HepG2 (cell line): ENCODE results near the gene AMOTL1. TPM values are rescaled to one million over a fixed set of nuclear protein-coding genes. Genes with fewer than 3 reads are reported as not detected.

Source experiments
- ATAC-seq: fragments of 200-7000 bp; cut with Tn5 transposase; 3 replicates; pipeline ENCODE4 v1.9.1; 2020; ENCODE audit warnings: mild to moderate bottlenecking, moderate library complexity
- BruUV-seq: library from RNA; stranded (reverse); fragments of 400-500 nt; replicated peaks from 2 replicates; lab custom pipeline; 2021; lab: Mats Ljungman, UMichigan
- CTCF ChIA-PET: fragments of 300-600 bp; formaldehyde crosslinking; extraction: SDS; loops from one replicate; lab custom pipeline; 2021; ENCODE audit warnings: low total read pairs, inconsistent platforms, low intra/inter-chr PET ratio; lab: Yijun Ruan, JAX
- POLR2A ChIA-PET: fragments of 350-600 bp; sonication (Branson Sonifier 250); formaldehyde crosslinking; loops from one replicate; lab custom pipeline; 2020; ENCODE audit warnings: antibody characterized with exemption, inconsistent platforms; lab: Yijun Ruan, JAX
- DNase-seq: peaks from one replicate; pipeline ENCODE4 v3.0.0-alpha.2; 2015; ENCODE audit warnings: low spot score
- FAIRE-seq: peaks from 3 replicates; lab custom pipeline; 2011; peaks lifted over from hg19 to GRCh38; lab: Jason Lieb, UNC
- H2AFZ ChIP-seq: one replicate; pipeline ENCODE4 v1.6.1; 2011; ENCODE audit warnings: low read length, inconsistent platforms
- H3K27ac ChIP-seq: fragments of 300-600 bp; 3 replicates; pipeline ENCODE4 v1.8.0; 2011; ENCODE audit warnings: mixed run types, mild to moderate bottlenecking, mixed read lengths, low read length, inconsistent platforms; ENCODE audit not compliant: insufficient read depth; ENCODE audit errors: extremely low read length
- H3K27me3 ChIP-seq, 2 experiments: fragments of 200-600 bp in 1 of 2; 2 replicates in 1 of 2; 3 replicates in 1 of 2; pipeline versions ENCODE4 v1.6.0 to v1.8.0; 2011; ENCODE audit warnings: low read length in 2 of 2, mild to moderate bottlenecking in 2 of 2, moderate library complexity in 2 of 2, inconsistent platforms in 1 of 2; ENCODE audit not compliant: insufficient read depth in 2 of 2, control insufficient read depth in 1 of 2
- H3K36me3 ChIP-seq, 2 experiments: fragments of 200-600 bp in 1 of 2; replicated peaks in 1 of 2; 2 replicates in 1 of 2; 3 replicates in 1 of 2; pipeline versions ENCODE4 v1.5.1 to v1.8.0; 2011; ENCODE audit warnings: low read length in 2 of 2, inconsistent platforms in 1 of 2; ENCODE audit not compliant: insufficient read depth in 2 of 2, control insufficient read depth in 1 of 2
- H3K4me1 ChIP-seq: 2 replicates; pipeline ENCODE4 v1.5.1; 2012; ENCODE audit warnings: low read length, inconsistent platforms; ENCODE audit not compliant: insufficient read depth
- H3K4me2 ChIP-seq: 2 replicates; pipeline ENCODE4 v1.6.0; 2011; ENCODE audit warnings: low read depth, low read length, inconsistent platforms
- H3K4me3 ChIP-seq, 3 experiments: fragments of 200-600 bp in 1 of 3; sonication (generic), shearing (Covaris generic) in 1 of 3; replicated peaks in 1 of 3; 2 replicates each; pipeline ENCODE4 v1.5.1; 2011 to 2016; ENCODE audit warnings: low read length in 3 of 3, inconsistent platforms in 2 of 3, low read depth in 2 of 3, mild to moderate bottlenecking in 2 of 3, control low read depth in 1 of 3, mixed read lengths in 1 of 3; ENCODE audit not compliant: insufficient read depth in 1 of 3
- H3K79me2 ChIP-seq: one replicate; pipeline ENCODE4 v1.6.1; 2011; ENCODE audit warnings: low read length, inconsistent platforms; ENCODE audit not compliant: insufficient read depth
- H3K9ac ChIP-seq: 2 replicates; pipeline ENCODE4 v1.6.0; 2011; ENCODE audit warnings: mild to moderate bottlenecking, low read depth, low read length, inconsistent platforms; ENCODE audit not compliant: insufficient read depth
- H3K9me3 ChIP-seq: 2 replicates; pipeline ENCODE4 v1.5.1; 2012; ENCODE audit warnings: mild to moderate bottlenecking, low read length
- H4K20me1 ChIP-seq: 2 replicates; pipeline ENCODE4 v1.6.0; 2011; ENCODE audit warnings: inconsistent platforms, mild to moderate bottlenecking, low read length, moderate library complexity; ENCODE audit not compliant: insufficient read depth
- CENPBD1 ChIP-seq: sonication (generic); formaldehyde crosslinking; IDR thresholded peaks from 2 replicates; pipeline ENCODE4 v1.8.0; 2022; ENCODE audit warnings: missing genetic modification reagents, low read depth, mild to moderate bottlenecking, borderline replicate concordance
- DDIT3 ChIP-seq: sonication (generic); formaldehyde crosslinking; IDR thresholded peaks from 2 replicates; pipeline ENCODE4 v1.4.0; 2020; ENCODE audit warnings: mild to moderate bottlenecking, missing genetic modification reagents
- FOXA1 ChIP-seq, 2 experiments: fragments of 450-650 bp in 1 of 2; sonication (generic) in 1 of 2; formaldehyde crosslinking in 1 of 2; IDR thresholded peaks; 2 replicates each; pipeline versions ENCODE4 v1.4.0 to v1.6.1; 2016 to 2020; ENCODE audit warnings: missing genetic modification reagents in 1 of 2
- NCOA5 ChIP-seq: sonication (generic); formaldehyde crosslinking; IDR thresholded peaks from 2 replicates; pipeline ENCODE4 v1.4.0; 2020; ENCODE audit warnings: missing genetic modification reagents
- PAF1 ChIP-seq: IDR thresholded peaks from 2 replicates; pipeline ENCODE4 v1.6.1; 2016; ENCODE audit warnings: missing genetic modification reagents, missing compliant biosample characterization
- PAX8 ChIP-seq: sonication (generic); formaldehyde crosslinking; IDR thresholded peaks from 2 replicates; pipeline ENCODE4 v1.8.0; 2022; ENCODE audit warnings: mild to moderate bottlenecking, missing genetic modification reagents, borderline replicate concordance
- PLSCR1 ChIP-seq: sonication (generic); formaldehyde crosslinking; IDR thresholded peaks from 2 replicates; pipeline ENCODE4 v1.5.0; 2020; ENCODE audit warnings: missing genetic modification reagents, mild to moderate bottlenecking, borderline replicate concordance
- SMAD3 ChIP-seq: sonication (generic); formaldehyde crosslinking; IDR thresholded peaks from 2 replicates; pipeline ENCODE4 v1.4.0; 2020; ENCODE audit warnings: missing genetic modification reagents
- WIZ ChIP-seq: sonication (generic); formaldehyde crosslinking; IDR thresholded peaks from 2 replicates; pipeline ENCODE4 v1.5.1; 2020; ENCODE audit warnings: mild to moderate bottlenecking, missing genetic modification reagents
- ZBTB38 ChIP-seq: sonication (generic); formaldehyde crosslinking; IDR thresholded peaks from 2 replicates; pipeline ENCODE4 v1.5.1; 2020; ENCODE audit warnings: mild to moderate bottlenecking, missing genetic modification reagents
- ZBTB7B ChIP-seq: sonication (generic); formaldehyde crosslinking; IDR thresholded peaks from 2 replicates; pipeline ENCODE4 v1.4.0; 2020; ENCODE audit warnings: missing genetic modification reagents
- ZFP82 ChIP-seq: sonication (generic); formaldehyde crosslinking; IDR thresholded peaks from 2 replicates; pipeline ENCODE4 v1.5.1; 2020; ENCODE audit warnings: mild to moderate bottlenecking, missing genetic modification reagents, borderline replicate concordance
- ZNF484 ChIP-seq: sonication (generic); formaldehyde crosslinking; IDR thresholded peaks from 2 replicates; pipeline ENCODE4 v1.5.1; 2020; ENCODE audit warnings: mild to moderate bottlenecking, low read depth, missing genetic modification reagents, borderline replicate concordance
- ZNF75D ChIP-seq: sonication (generic); formaldehyde crosslinking; IDR thresholded peaks from 2 replicates; pipeline ENCODE4 v1.8.1; 2023; ENCODE audit warnings: missing genetic modification reagents, mild to moderate bottlenecking, borderline replicate concordance
- ZNF792 ChIP-seq: IDR thresholded peaks from 2 replicates; pipeline ENCODE4 v1.6.1; 2016
- ZNF83 ChIP-seq: sonication (generic); formaldehyde crosslinking; IDR thresholded peaks from 2 replicates; pipeline ENCODE4 v1.4.0; 2020; ENCODE audit warnings: missing genetic modification reagents, mild to moderate bottlenecking, borderline replicate concordance
- ZSCAN21 ChIP-seq: sonication (generic); formaldehyde crosslinking; IDR thresholded peaks from 2 replicates; pipeline ENCODE4 v1.8.0; 2022; ENCODE audit warnings: mild to moderate bottlenecking, missing genetic modification reagents, moderate library complexity, borderline replicate concordance
- WGBS: methylation state at CpG from one replicate; pipeline ENCODE4 v1.1.6; 2017; ENCODE audit warnings: low lambda C conversion rate; 5-methylcytosine and 5-hydroxymethylcytosine counted together
- in situ Hi-C: cut with HindIII; loops from 2 replicates; pipeline ENCODE4 v1.10.0; 2017; ENCODE audit warnings: low pct_unique_long_range_greater_than_20kb; ENCODE audit not compliant: extremely low pct_ligation_motif_present
- intact Hi-C: fragments of 100-400 bp; cut with micrococcal nuclease; formaldehyde crosslinking; loops from one replicate; pipeline ENCODE4 v1.10.0; 2022; ENCODE audit not compliant: unreplicated experiment
- polyA plus RNA-seq, 8 experiments: library from polyadenylated mRNA; depleted of rRNA in 3 of 8; stranded (reverse) in 7 of 8; unstranded in 1 of 8; fragments of >200 nt; fragmentation: Illumina TruSeq in 4 of 8; extraction: Trizol in 4 of 8; gene quantifications; 2 replicates each; pipeline versions ENCODE4 v1.2.1 to v1.2.3, GENCODE V29; 2011 to 2016; ENCODE audit warnings: low read depth in 4 of 8, missing spikeins in 1 of 8, mixed read lengths in 1 of 8; ENCODE audit not compliant: insufficient read depth in 1 of 8
- total RNA-seq, 5 experiments: library from RNA; depleted of rRNA; stranded (reverse); fragments of >200 nt; fragmentation: Illumina TruSeq; extraction: Trizol; gene quantifications; 2 replicates each; pipeline ENCODE4 v1.2.3, GENCODE V29; 2016; ENCODE audit warnings: low read depth in 1 of 5
- TF ChIP-seq, protein P1 (sequence below): sonication (generic); formaldehyde crosslinking; IDR thresholded peaks from 2 replicates; pipeline ENCODE4 v1.4.0; 2020; ENCODE audit warnings: missing genetic modification reagents, mild to moderate bottlenecking, borderline replicate concordance

Gene AMOTL1
- total and polyA plus RNA-seq, 2 of the 13 experiments (the other 11 are each of a cell fraction or from before 2014, with no cell fraction given) = 0.01 to 0.20 TPM

DNA sequence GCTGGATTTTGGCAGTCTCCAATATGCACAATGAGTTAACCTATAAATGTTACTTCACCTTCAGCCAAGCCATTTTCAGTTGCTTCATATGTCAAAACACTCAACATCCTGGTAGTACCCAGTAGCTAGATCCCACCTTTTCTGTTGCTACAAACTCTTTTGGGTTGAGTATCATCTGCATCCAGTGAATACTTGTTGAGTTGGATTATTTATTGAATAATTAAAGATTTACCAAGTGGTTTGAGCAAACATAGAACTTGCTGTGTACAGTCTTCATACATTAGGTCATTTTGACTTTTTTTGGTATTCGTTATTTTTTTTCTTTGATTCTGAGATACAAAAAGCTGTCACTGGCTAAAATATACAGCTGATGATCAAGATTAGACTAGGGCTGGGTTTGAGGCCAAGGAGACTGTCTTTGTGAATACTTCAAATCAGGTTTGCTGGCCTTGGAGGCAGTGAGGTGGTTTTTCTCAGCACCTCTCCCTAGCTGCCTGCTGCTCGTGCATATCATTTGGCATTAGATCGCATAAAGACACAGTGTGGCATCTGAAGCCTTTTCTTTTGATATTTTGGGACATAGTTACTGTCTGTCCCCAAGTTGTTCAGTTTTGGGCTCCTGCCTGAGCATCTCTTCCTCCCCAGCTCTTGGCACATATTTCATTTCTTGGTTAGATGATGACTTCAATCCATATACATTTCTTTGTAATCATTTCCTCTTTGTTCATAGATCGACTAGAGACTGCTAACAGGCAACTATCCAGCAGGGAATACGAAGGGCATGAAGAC lies 62.8 kb downstream of the AMOTL1 start:
- no peak overlapping the region for H3K27ac ChIP-seq
- FAIRE-seq = no peak

More for the DNA sequence above, 62.8 kb downstream of the AMOTL1 start:
- Histone ChIP-seq H2AFZ (no peak overlapping the region), H3K79me2 (no peaks in the 10 kb centered on the region), H3K9me3 (no peaks in the 10 kb centered on the region), H3K9ac (no peak overlapping the region), H3K4me1 (no peaks in the 10 kb centered on the region), H4K20me1 (no peaks in the 10 kb centered on the region), H3K27me3 (no peaks in the 10 kb centered on the region), H3K4me3 (no peak overlapping the region), H3K36me3 (no peaks in the 10 kb centered on the region), H3K4me2 (no peak overlapping the region)
- TF ChIP-seq ZNF484 (CRISPR knock-in tag) (no peak), DDIT3 (CRISPR knock-in tag) (no peak), CENPBD1 (CRISPR knock-in tag) (no peak), PAF1 (CRISPR knock-in tag) (no peak), ZFP82 (no peak), ZBTB7B (no peak), ZSCAN21 (no peak), FOXA1 (IDR thresholded peaks at IDR 0.05) (no peak), FOXA1 (CRISPR knock-in tag; IDR thresholded peaks at IDR 0.05) (no peak), PLSCR1 (no peak), PAX8 (CRISPR knock-in tag) (no peak), NCOA5 (CRISPR knock-in tag) (no peak), ZNF792 (CRISPR knock-in tag) (no peak), ZNF83 (CRISPR knock-in tag) (no peak), ZBTB38 (CRISPR knock-in tag) (no peak), SMAD3 (CRISPR knock-in tag) (no peak), WIZ (no peak), ZNF75D (CRISPR knock-in tag) (no peak)
- TF ChIP-seq, protein P1, sequence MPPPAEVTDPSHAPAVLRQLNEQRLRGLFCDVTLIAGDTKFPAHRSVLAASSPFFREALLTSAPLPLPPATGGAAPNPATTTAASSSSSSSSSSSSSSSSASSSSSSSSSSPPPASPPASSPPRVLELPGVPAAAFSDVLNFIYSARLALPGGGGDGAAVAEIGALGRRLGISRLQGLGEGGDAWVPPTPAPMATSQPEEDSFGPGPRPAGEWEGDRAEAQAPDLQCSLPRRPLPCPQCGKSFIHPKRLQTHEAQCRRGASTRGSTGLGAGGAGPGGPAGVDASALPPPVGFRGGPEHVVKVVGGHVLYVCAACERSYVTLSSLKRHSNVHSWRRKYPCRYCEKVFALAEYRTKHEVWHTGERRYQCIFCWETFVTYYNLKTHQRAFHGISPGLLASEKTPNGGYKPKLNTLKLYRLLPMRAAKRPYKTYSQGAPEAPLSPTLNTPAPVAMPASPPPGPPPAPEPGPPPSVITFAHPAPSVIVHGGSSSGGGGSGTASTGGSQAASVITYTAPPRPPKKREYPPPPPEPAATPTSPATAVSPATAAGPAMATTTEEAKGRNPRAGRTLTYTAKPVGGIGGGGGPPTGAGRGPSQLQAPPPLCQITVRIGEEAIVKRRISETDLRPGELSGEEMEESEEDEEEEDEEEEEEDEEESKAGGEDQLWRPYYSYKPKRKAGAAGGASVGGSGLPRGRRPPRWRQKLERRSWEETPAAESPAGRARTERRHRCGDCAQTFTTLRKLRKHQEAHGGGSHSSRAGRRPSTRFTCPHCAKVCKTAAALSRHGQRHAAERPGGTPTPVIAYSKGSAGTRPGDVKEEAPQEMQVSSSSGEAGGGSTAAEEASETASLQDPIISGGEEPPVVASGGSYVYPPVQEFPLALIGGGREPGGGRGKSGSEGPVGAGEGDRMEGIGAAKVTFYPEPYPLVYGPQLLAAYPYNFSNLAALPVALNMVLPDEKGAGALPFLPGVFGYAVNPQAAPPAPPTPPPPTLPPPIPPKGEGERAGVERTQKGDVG (CRISPR knock-in tag) = no peak
- no peak for ATAC-seq
- ChIA-PET POLR2A (no interaction called here), CTCF (no interaction called here)
- no peak for DNase-seq
- WGBS = 41% methylated on average over 5 of the region's 5 CpGs
- BruUV-seq = no TSS peak
- intact Hi-C loops = no loop called here
- in situ Hi-C loops = no loop called here
